ENCODE results near the gene ANAPC5.

The ANAPC5 gene

DNA sequence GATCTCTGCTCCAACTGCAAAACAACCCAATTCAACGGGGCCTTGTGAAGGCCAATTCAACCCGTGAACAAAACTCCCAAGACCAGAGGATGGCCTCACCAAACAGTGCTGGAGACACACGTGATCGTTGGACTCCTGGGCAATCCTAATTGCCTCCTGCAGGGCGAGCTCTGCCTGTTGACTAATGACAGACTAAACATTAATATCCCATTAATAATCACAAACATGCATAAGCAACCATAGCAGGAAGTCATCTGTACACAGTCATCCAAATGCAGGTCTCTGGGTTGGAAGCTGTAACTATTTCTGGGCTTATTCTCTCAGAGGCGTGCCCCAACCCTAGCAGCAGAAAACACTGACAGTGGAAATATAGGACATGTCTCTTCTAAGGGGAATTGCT, 21.0 kb downstream of the ANAPC5 start:
- TF ChIP-seq EZH2phosphoT487 (conservative IDR thresholded peaks at IDR 0.05; ENCODE audit: low read length), result no peak
- TF ChIP-seq, protein P1, sequence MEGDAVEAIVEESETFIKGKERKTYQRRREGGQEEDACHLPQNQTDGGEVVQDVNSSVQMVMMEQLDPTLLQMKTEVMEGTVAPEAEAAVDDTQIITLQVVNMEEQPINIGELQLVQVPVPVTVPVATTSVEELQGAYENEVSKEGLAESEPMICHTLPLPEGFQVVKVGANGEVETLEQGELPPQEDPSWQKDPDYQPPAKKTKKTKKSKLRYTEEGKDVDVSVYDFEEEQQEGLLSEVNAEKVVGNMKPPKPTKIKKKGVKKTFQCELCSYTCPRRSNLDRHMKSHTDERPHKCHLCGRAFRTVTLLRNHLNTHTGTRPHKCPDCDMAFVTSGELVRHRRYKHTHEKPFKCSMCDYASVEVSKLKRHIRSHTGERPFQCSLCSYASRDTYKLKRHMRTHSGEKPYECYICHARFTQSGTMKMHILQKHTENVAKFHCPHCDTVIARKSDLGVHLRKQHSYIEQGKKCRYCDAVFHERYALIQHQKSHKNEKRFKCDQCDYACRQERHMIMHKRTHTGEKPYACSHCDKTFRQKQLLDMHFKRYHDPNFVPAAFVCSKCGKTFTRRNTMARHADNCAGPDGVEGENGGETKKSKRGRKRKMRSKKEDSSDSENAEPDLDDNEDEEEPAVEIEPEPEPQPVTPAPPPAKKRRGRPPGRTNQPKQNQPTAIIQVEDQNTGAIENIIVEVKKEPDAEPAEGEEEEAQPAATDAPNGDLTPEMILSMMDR (IDR thresholded peaks at IDR 0.05; ENCODE audit: insufficient read depth, low read length, poor library complexity, severe bottlenecking), result no peak
- Histone ChIP-seq H3K4me2 (ENCODE audit: low read depth, low read length, poor library complexity, severe bottlenecking) (no peak overlapping the region), H3K9me3 (ENCODE audit: insufficient read depth, low read length) (no peaks in the 10 kb centered on the region), H3K79me2 (ENCODE audit: insufficient read depth, low read length) (no peaks in the 10 kb centered on the region), H3K27me3 (ENCODE audit: low read length) (no peaks in the 10 kb centered on the region), H3K4me3 (ENCODE audit: insufficient read depth, low read length, poor library complexity, severe bottlenecking) (no peak overlapping the region), H4K20me1 (ENCODE audit: low read depth, low read length) (no peaks in the 10 kb centered on the region), H3K9ac (ENCODE audit: low read length) (no peak overlapping the region), H3F3A (ENCODE audit: insufficient read depth) (peaks cover 10% of the 10 kb centered on the region), H3K36me3 (ENCODE audit: low read length) (peaks cover 48% of the 10 kb centered on the region), H2AFZ (ENCODE audit: low read depth, low read length, severe bottlenecking) (no peak overlapping the region), H3K27ac (ENCODE audit: low read depth, low read length) (no peak overlapping the region), H3K9me2 (replicated peaks; ENCODE audit: insufficient read depth, low read length) (no peaks in the 10 kb centered on the region)

DNA sequence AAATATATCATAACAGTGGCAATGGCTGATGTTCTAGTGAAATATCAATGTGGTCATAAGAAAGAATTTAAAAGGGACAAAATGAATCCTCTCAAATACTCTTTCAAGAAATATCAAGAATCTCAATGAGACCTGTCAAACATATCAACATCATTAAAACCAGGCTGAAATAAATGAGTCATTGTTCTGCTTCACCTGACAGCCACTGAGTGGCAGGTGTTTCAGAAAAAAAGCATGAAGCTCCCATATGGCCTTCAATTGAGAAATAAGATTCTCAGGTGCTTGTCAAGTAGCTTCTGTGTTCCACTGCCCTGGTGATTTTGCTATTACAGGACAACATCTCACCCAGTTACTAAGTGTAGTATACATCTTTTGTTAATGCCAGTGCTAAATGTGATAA, 21.5 kb downstream of the ANAPC5 start:
- Histone ChIP-seq H3K9me2 (replicated peaks; ENCODE audit: insufficient read depth, low read length) (no peaks in the 10 kb centered on the region), H3K4me3 (ENCODE audit: insufficient read depth, low read length, poor library complexity, severe bottlenecking) (no peak overlapping the region), H3K27ac (ENCODE audit: low read depth, low read length) (no peak overlapping the region), H4K20me1 (ENCODE audit: low read depth, low read length) (no peaks in the 10 kb centered on the region), H3K27me3 (ENCODE audit: low read length) (no peaks in the 10 kb centered on the region), H3K36me3 (ENCODE audit: low read length) (peaks cover 48% of the 10 kb centered on the region), H3K79me2 (ENCODE audit: insufficient read depth, low read length) (no peaks in the 10 kb centered on the region), H3F3A (ENCODE audit: insufficient read depth) (peaks cover 5% of the 10 kb centered on the region), H2AFZ (ENCODE audit: low read depth, low read length, severe bottlenecking) (no peak overlapping the region), H3K4me2 (ENCODE audit: low read depth, low read length, poor library complexity, severe bottlenecking) (no peak overlapping the region), H3K9me3 (ENCODE audit: insufficient read depth, low read length) (no peaks in the 10 kb centered on the region), H3K9ac (ENCODE audit: low read length) (no peak overlapping the region)
- TF ChIP-seq, protein P1 (IDR thresholded peaks at IDR 0.05; ENCODE audit: insufficient read depth, low read length, poor library complexity, severe bottlenecking), result no peak
- TF ChIP-seq EZH2phosphoT487 (conservative IDR thresholded peaks at IDR 0.05; ENCODE audit: low read length), result no peak

DNA sequence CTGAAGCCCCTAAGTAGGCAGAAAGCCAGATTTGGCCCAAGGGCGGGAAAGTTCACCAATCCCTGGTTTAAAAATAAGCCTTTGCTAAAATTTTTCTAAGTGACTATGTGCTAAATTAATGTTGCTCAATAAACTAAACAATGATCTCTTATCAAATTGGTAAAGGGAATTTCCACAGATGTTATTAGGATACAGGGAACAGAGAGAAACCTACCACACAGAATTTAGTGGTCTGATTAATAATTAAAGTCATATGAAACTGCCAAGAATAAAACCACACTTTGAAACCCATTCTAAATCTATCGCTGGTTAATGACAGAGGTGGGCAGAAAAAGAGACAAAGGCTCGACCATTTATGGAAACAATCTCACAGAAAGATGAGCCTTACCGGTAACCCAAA, 22.0 kb downstream of the ANAPC5 start:
- Histone ChIP-seq H2AFZ (ENCODE audit: low read depth, low read length, severe bottlenecking) (no peak overlapping the region), H3K9ac (ENCODE audit: low read length) (no peak overlapping the region), H3K9me2 (replicated peaks; ENCODE audit: insufficient read depth, low read length) (no peaks in the 10 kb centered on the region), H3K4me2 (ENCODE audit: low read depth, low read length, poor library complexity, severe bottlenecking) (no peak overlapping the region), H3K36me3 (ENCODE audit: low read length) (peaks cover 45% of the 10 kb centered on the region), H3K4me3 (ENCODE audit: insufficient read depth, low read length, poor library complexity, severe bottlenecking) (no peak overlapping the region), H3K79me2 (ENCODE audit: insufficient read depth, low read length) (no peaks in the 10 kb centered on the region), H3K9me3 (ENCODE audit: insufficient read depth, low read length) (no peaks in the 10 kb centered on the region), H4K20me1 (ENCODE audit: low read depth, low read length) (no peaks in the 10 kb centered on the region), H3F3A (ENCODE audit: insufficient read depth) (peaks cover 4% of the 10 kb centered on the region; the same call in 1 of the 2 replicates), H3K27ac (ENCODE audit: low read depth, low read length) (no peak overlapping the region), H3K27me3 (ENCODE audit: low read length) (no peaks in the 10 kb centered on the region)
- no peak for TF ChIP-seq EZH2phosphoT487 (conservative IDR thresholded peaks at IDR 0.05; ENCODE audit: low read length)
- TF ChIP-seq, protein P1 (IDR thresholded peaks at IDR 0.05; ENCODE audit: insufficient read depth, low read length, poor library complexity, severe bottlenecking), result no peak

All from SU-DHL-6 (cell line).